Chondrocyte (in vitro differentiated cells): ENCODE data around the gene MBD3. TPM values are rescaled to one million over a fixed set of nuclear protein-coding genes. Genes with fewer than 3 reads are reported as not detected.

Source experiments
- DNase-seq: peaks from one replicate; pipeline ENCODE4 v3.0.0; 2021; ENCODE audit warnings: mixed read lengths, low spot score
- H3K27ac Mint-ChIP-seq: one replicate; pipeline ENCODE4 v1.8.0; 2021; ENCODE audit warnings: mild to moderate bottlenecking, moderate library complexity, mixed read lengths; ENCODE audit not compliant: unreplicated experiment
- H3K27me3 Mint-ChIP-seq: 2 replicates; pipeline ENCODE4 v1.8.0; 2021; ENCODE audit warnings: low read depth, mixed read lengths
- H3K36me3 Mint-ChIP-seq: 2 replicates; pipeline ENCODE4 v1.8.0; 2021; ENCODE audit warnings: low read depth, mixed read lengths
- H3K4me1 Mint-ChIP-seq: 2 replicates; pipeline ENCODE4 v1.8.0; 2021; ENCODE audit warnings: low read depth, mild to moderate bottlenecking, mixed read lengths
- H3K4me3 Mint-ChIP-seq: one replicate; pipeline ENCODE4 v1.8.0; 2021; ENCODE audit warnings: mild to moderate bottlenecking, moderate library complexity, mixed read lengths; ENCODE audit not compliant: unreplicated experiment
- H3K9me3 Mint-ChIP-seq: 2 replicates; pipeline ENCODE4 v1.8.0; 2021; ENCODE audit warnings: low read depth, mixed read lengths
- CTCF ChIP-seq: fragments of 200-600 bp; sonication (generic); IDR thresholded peaks from 2 replicates; pipeline ENCODE4 v1.5.0; 2021; ENCODE audit warnings: antibody characterized with exemption, mild to moderate bottlenecking, moderate library complexity
- total RNA-seq: library from RNA; stranded (reverse); gene quantifications from 3 replicates; pipeline ENCODE4 v1.2.1, GENCODE V29; 2021

Gene MBD3
- total RNA-seq, 1 donor from 2014 or later = 83.6 TPM

- Mint-ChIP-seq H3K9me3 (no peaks in the 10 kb centered on the region), H3K36me3 (peaks cover 25% of the 10 kb centered on the region), H3K27me3 (no peaks in the 10 kb centered on the region), H3K27ac (no peak overlapping the region), H3K4me3 (no peak overlapping the region), H3K4me1 (no peaks in the 10 kb centered on the region)
- TF ChIP-seq CTCF = no peak
- DNase-seq = no peak
Observed at GRCh38 chr19:1619094-1619439, 26.4 kb upstream of the MBD3 start.

GRCh38 chr19:1618157-1619093 lies 25.8 kb upstream of the MBD3 start:
- Mint-ChIP-seq H3K9me3 (no peaks in the 10 kb centered on the region), H3K4me3 (no peak overlapping the region), H3K27me3 (no peaks in the 10 kb centered on the region), H3K36me3 (peaks cover 24% of the 10 kb centered on the region), H3K4me1 (no peaks in the 10 kb centered on the region), H3K27ac (peak overlapping the region; percentile 63)
- peak; percentile 62 for TF ChIP-seq CTCF
- no peak for DNase-seq

DNA sequence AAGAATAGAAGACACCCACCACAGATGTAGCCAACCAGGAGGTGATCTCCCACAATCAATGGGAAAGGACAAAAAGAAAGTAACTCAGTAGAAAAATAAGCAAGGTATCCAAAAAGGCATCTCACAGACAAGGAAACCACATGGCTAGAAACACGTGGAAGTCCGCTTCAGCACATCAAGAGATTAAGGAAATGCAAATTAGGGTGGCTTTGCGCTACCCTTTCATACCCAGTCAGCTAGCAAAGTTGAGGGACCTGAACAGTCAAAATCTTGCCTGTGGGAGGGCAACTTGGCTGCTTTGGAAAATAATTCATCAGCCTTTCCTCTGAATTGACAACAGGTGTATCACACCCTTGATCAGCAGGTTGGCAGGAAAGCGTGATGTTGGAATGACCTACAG lies 24.2 kb upstream of the MBD3 start:
- no peaks in the 10 kb centered on the region for H3K9me3 Mint-ChIP-seq
- DNase-seq = no peak
- H3K4me3 Mint-ChIP-seq = no peak overlapping the region
- no peak for TF ChIP-seq CTCF
- no peak overlapping the region for H3K27ac Mint-ChIP-seq
- H3K27me3 Mint-ChIP-seq = no peaks in the 10 kb centered on the region
- H3K4me1 Mint-ChIP-seq = no peaks in the 10 kb centered on the region
- peaks cover 21% of the 10 kb centered on the region for H3K36me3 Mint-ChIP-seq

DNA sequence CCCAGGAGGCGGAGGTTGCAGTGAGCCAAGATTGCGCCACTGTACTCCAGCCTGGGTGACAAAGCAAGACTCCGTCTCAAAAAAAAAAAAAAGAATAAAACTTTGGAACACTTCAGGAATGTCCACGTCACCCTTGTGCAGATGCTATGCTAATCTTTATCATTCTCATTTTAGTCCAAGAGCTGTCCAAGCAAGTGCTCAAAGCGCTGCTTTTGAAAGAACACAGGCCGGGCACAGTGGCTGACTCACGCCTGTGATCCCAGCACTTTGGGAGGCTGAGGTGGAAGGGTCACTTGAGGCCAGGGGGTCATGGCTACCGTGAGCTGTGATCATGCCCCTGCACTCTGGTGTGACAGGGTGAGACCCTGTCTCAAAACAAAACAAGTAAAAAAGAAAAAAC lies 23.7 kb upstream of the MBD3 start:
- Mint-ChIP-seq H3K4me1 (no peaks in the 10 kb centered on the region), H3K27ac (peak overlapping the region; percentile 17), H3K27me3 (no peaks in the 10 kb centered on the region), H3K9me3 (no peaks in the 10 kb centered on the region), H3K36me3 (peaks cover 21% of the 10 kb centered on the region), H3K4me3 (no peak overlapping the region)
- no peak for TF ChIP-seq CTCF
- no peak for DNase-seq

DNA sequence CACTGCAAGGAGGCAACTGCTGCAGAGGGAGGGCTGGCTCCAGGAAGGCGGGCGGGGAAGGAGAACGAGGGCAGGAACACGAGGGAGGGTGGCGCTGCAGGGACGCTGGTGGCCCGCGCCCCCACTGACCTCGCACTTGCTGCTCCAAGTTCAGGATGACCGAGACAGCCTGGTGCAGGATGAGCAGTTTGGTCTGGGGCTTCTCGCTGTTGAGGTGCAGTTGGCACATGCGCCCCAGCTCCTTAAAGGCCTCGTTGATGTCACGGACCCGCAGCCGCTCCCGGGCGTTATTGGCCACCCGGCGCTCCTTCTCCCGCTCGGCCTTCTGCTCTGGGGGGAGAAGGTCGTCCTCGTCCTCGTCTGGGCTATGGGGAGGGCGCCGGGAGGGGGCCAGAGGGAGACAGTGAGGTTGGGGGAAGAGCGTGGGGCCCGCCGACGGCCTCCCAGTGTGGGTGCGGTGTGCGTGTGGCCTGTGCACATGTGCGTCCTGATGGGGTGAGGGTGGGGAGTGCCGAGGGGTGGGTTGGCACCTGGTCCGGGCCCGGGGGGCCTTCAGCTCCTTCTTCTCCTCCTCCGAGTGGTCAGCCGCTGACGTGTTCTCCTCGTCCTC lies 22.6 kb upstream of the MBD3 start:
- TF ChIP-seq CTCF = no peak
- DNase-seq = no peak
- Mint-ChIP-seq H3K36me3 (peaks cover 24% of the 10 kb centered on the region), H3K9me3 (no peaks in the 10 kb centered on the region), H3K27ac (no peak overlapping the region), H3K4me1 (no peaks in the 10 kb centered on the region), H3K4me3 (no peak overlapping the region), H3K27me3 (no peaks in the 10 kb centered on the region)
